Stimulated activated CD4-positive, alpha-beta T cell treated with anti-CD3 and anti-CD28 coated beads, Interleukin-1b, Interleukin-23, amount 100 ng/mL, for 1 hour (primary cell): ENCODE measurements around the gene GALNT11.

Experiments
- DNase-seq, 2 donors: peaks; one replicate each; pipeline ENCODE4 v3.0.0-alpha.2; 2020; ENCODE audit warnings: low read depth in 2 of 2

GALNT11 gene

DNA sequence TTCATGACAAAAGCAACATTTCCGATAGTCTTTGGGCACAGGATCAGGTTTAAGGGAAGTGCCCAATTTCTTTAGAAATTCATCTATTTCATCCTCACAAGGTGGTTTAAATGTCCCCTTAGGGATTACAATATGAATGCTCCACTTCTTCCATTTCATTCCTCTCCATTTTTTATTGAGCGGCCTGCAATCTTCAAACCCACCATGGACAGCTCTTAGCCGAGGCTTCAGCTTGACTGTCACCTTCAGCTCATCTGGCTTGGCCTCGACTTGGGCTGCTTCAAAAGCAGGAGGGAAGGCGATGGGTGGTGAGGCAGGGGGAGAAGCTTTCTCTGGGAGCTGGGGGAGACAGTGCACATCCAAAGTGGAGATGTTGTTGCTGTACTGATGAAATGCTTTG lies 123.2 kb downstream of the GALNT11 start:
- DNase-seq = no peak

GRCh38 chr7:152149363-152149762 lies 123.9 kb downstream of the GALNT11 start:
- DNase-seq = no peak

- no peak for DNase-seq
These were observed 126.8 kb downstream of the GALNT11 start for GRCh38 chr7:152152267-152152666.

GRCh38 chr7:152158801-152159587 lies 133.5 kb downstream of the GALNT11 start:
- DNase-seq = no peak

GRCh38 chr7:152161171-152161570 lies 135.7 kb downstream of the GALNT11 start:
- DNase-seq = no peak

GRCh38 chr7:152162287-152162686 lies 136.8 kb downstream of the GALNT11 start:
- DNase-seq = no peak
